WTC11 (cell line): Measurements from ENCODE around the gene RYR3. TPM values are rescaled to one million over a fixed set of nuclear protein-coding genes. Genes with fewer than 3 reads are reported as not detected.

ENCODE experiments used
- ATAC-seq: fragments of 200-7000 bp; cut with Tn5 transposase; 2 replicates; pipeline ENCODE4 v1.10.0; 2021; ENCODE audit warnings: mild to moderate bottlenecking, moderate library complexity
- CTCF ChIA-PET: fragments of 300-600 bp; sonication (Branson Sonifier 250); formaldehyde crosslinking; loops from one replicate; lab custom pipeline; 2021; ENCODE audit warnings: antibody characterized with exemption; lab: Charles Lee
- POLR2A ChIA-PET: fragments of 350-600 bp; sonication (Branson Sonifier 250); formaldehyde crosslinking; loops from one replicate; lab custom pipeline; 2021; ENCODE audit warnings: antibody characterized with exemption; lab: Charles Lee
- DNase-seq: peaks from one replicate; pipeline ENCODE4 v3.0.0; 2021; ENCODE audit warnings: low spot score
- H3K27ac Mint-ChIP-seq: 2 replicates; pipeline ENCODE4 v1.8.0; 2021; ENCODE audit warnings: mixed read lengths
- H3K27me3 Mint-ChIP-seq: 2 replicates; pipeline ENCODE4 v1.8.0; 2021; ENCODE audit warnings: low read depth, mild to moderate bottlenecking, moderate library complexity, mixed read lengths
- H3K36me3 Mint-ChIP-seq: 2 replicates; pipeline ENCODE4 v1.8.0; 2021; ENCODE audit warnings: mixed read lengths
- H3K4me1 Mint-ChIP-seq: 2 replicates; pipeline ENCODE4 v1.8.0; 2022; ENCODE audit warnings: mixed read lengths
- H3K4me3 Mint-ChIP-seq: 2 replicates; pipeline ENCODE4 v1.8.0; 2021; ENCODE audit warnings: mild to moderate bottlenecking, moderate library complexity, mixed read lengths
- H3K9me3 Mint-ChIP-seq: 2 replicates; pipeline ENCODE4 v1.8.0; 2021; ENCODE audit warnings: mixed read lengths
- CREM ChIP-seq: sonication (generic); formaldehyde crosslinking; IDR thresholded peaks from 2 replicates; pipeline ENCODE4 v1.8.1; 2022; ENCODE audit warnings: mild to moderate bottlenecking, missing genetic modification reagents, moderate library complexity
- ETV6 ChIP-seq: sonication (generic); formaldehyde crosslinking; IDR thresholded peaks from 2 replicates; pipeline ENCODE4 v1.8.1; 2022; ENCODE audit warnings: mild to moderate bottlenecking, missing genetic modification reagents
- FOXK1 ChIP-seq: sonication (generic); formaldehyde crosslinking; IDR thresholded peaks from 2 replicates; pipeline ENCODE4 v1.8.0; 2022; ENCODE audit warnings: mild to moderate bottlenecking, moderate library complexity, missing genetic modification reagents
- KAT7 ChIP-seq: sonication (generic); formaldehyde crosslinking; IDR thresholded peaks from 2 replicates; pipeline ENCODE4 v1.8.1; 2023; ENCODE audit warnings: missing genetic modification reagents, mild to moderate bottlenecking, borderline replicate concordance
- NR2C2 ChIP-seq: sonication (generic); formaldehyde crosslinking; IDR thresholded peaks from 2 replicates; pipeline ENCODE4 v1.8.0; 2022; ENCODE audit warnings: mild to moderate bottlenecking, missing genetic modification reagents
- NR3C1 ChIP-seq: sonication (generic); formaldehyde crosslinking; conservative IDR thresholded peaks from 2 replicates; pipeline ENCODE4 v1.8.1; 2023; ENCODE audit warnings: low read depth, mild to moderate bottlenecking, missing genetic modification reagents
- TEAD4 ChIP-seq: sonication (generic); formaldehyde crosslinking; IDR thresholded peaks from 2 replicates; pipeline ENCODE4 v1.8.0; 2022; ENCODE audit warnings: mild to moderate bottlenecking, missing genetic modification reagents
- ZNF416 ChIP-seq: fragments of 250-450 bp; sonication (Bioruptor Pico); IDR thresholded peaks from 2 replicates; pipeline ENCODE4 v1.9.0; 2021; ENCODE audit warnings: mild to moderate bottlenecking, inconsistent platforms
- ZNF423 ChIP-seq: fragments of 250-450 bp; sonication (Bioruptor Pico); IDR thresholded peaks from 2 replicates; pipeline ENCODE4 v2.1.2; 2022; ENCODE audit warnings: mild to moderate bottlenecking, moderate library complexity
- ZNF512 ChIP-seq: sonication (generic); formaldehyde crosslinking; IDR thresholded peaks from 2 replicates; pipeline ENCODE4 v1.8.1; 2022; ENCODE audit warnings: missing genetic modification reagents, borderline replicate concordance
- total RNA-seq: library from RNA; stranded (reverse); gene quantifications from 3 replicates; pipeline ENCODE4 v1.2.3, GENCODE V29; 2021
- TF ChIP-seq, protein P1 (sequence below): sonication (generic); formaldehyde crosslinking; IDR thresholded peaks from 2 replicates; pipeline ENCODE4 v1.8.1; 2023; ENCODE audit warnings: mild to moderate bottlenecking, missing genetic modification reagents
- TF ChIP-seq, protein P2 (sequence below): sonication (generic); formaldehyde crosslinking; IDR thresholded peaks from 2 replicates; pipeline ENCODE4 v1.8.0; 2023; ENCODE audit warnings: mild to moderate bottlenecking, missing genetic modification reagents
- TF ChIP-seq, protein P3 (sequence below): sonication (generic); formaldehyde crosslinking; IDR thresholded peaks from 2 replicates; pipeline ENCODE4 v1.8.0; 2022; ENCODE audit warnings: missing genetic modification reagents
- TF ChIP-seq, protein P4 (sequence below): sonication (generic); formaldehyde crosslinking; IDR thresholded peaks from 2 replicates; pipeline ENCODE4 v1.8.1; 2022; ENCODE audit warnings: mild to moderate bottlenecking, missing genetic modification reagents, moderate library complexity, borderline replicate concordance
- TF ChIP-seq, protein P5 (sequence below): sonication (generic); formaldehyde crosslinking; IDR thresholded peaks from 2 replicates; pipeline ENCODE4 v1.8.1; 2023; ENCODE audit warnings: mild to moderate bottlenecking, moderate library complexity, missing genetic modification reagents

The RYR3 gene
- total RNA-seq, 1 experiment from 2014 or later: 1.4 TPM

DNA sequence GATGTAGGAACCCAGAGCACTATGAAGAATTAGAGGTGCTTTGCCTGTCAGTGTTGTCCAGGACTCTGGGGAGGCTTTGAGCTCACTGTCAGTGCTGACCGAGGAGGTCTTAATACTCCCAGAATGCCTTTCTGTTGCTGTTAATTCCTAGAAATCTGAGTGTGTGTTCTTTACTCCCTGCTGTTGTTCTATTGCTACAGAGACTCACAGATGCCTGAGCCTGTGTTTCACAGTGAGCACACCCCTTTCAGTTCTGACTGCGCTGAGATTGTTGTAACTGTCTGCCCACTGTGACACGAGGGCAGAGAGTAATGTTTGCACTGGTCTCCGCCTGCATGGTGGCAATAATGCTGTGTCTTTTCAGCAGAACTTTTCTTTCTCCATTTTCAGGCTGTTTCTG lies 162.9 kb downstream of the RYR3 start:
- ATAC-seq: no peak
- H3K9me3 Mint-ChIP-seq: peaks cover 27% of the 10 kb centered on the region
- POLR2A ChIA-PET: no interaction called here

DNA sequence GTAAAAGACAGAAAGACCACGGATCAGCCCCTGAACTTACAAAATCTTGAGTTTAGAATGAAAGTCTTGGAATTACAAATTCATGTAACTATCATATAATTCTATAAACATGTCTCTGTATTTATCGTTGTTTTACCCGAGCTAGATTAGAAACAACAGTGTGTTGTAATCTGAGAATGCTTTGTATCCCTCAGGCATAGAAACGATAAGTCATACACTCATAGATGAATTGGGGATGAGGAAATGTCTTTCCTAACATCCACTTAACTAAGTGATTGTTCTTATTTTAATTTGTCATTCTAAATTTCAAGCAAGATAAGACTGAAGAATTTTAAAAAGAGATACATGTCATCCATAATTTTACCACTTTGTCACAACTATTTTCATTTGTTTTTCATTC lies 165.3 kb downstream of the RYR3 start:
- Mint-ChIP-seq H3K36me3 (peaks cover 17% of the 10 kb centered on the region), H3K9me3 (peaks cover 34% of the 10 kb centered on the region), H3K27me3 (peaks cover 9% of the 10 kb centered on the region), H3K4me3 (no peak overlapping the region), H3K4me1 (0 out of 2 replicates have a peak, but pooled peaks cover 3% of the 10 kb centered on the region), H3K27ac (no peak overlapping the region)
- DNase-seq: no peak
- ChIA-PET POLR2A (no interaction called here), CTCF (no interaction called here)
- no peak for ATAC-seq
- TF ChIP-seq NR2C2 (CRISPR knock-in tag): no peak
- TF ChIP-seq, protein P1, sequence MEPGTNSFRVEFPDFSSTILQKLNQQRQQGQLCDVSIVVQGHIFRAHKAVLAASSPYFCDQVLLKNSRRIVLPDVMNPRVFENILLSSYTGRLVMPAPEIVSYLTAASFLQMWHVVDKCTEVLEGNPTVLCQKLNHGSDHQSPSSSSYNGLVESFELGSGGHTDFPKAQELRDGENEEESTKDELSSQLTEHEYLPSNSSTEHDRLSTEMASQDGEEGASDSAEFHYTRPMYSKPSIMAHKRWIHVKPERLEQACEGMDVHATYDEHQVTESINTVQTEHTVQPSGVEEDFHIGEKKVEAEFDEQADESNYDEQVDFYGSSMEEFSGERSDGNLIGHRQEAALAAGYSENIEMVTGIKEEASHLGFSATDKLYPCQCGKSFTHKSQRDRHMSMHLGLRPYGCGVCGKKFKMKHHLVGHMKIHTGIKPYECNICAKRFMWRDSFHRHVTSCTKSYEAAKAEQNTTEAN (CRISPR knock-in tag): no peak
- TF ChIP-seq KAT7 (CRISPR knock-in tag): no peak
- no peak for TF ChIP-seq TEAD4 (CRISPR knock-in tag)
- TF ChIP-seq ZNF512: no peak
- TF ChIP-seq, protein P2, sequence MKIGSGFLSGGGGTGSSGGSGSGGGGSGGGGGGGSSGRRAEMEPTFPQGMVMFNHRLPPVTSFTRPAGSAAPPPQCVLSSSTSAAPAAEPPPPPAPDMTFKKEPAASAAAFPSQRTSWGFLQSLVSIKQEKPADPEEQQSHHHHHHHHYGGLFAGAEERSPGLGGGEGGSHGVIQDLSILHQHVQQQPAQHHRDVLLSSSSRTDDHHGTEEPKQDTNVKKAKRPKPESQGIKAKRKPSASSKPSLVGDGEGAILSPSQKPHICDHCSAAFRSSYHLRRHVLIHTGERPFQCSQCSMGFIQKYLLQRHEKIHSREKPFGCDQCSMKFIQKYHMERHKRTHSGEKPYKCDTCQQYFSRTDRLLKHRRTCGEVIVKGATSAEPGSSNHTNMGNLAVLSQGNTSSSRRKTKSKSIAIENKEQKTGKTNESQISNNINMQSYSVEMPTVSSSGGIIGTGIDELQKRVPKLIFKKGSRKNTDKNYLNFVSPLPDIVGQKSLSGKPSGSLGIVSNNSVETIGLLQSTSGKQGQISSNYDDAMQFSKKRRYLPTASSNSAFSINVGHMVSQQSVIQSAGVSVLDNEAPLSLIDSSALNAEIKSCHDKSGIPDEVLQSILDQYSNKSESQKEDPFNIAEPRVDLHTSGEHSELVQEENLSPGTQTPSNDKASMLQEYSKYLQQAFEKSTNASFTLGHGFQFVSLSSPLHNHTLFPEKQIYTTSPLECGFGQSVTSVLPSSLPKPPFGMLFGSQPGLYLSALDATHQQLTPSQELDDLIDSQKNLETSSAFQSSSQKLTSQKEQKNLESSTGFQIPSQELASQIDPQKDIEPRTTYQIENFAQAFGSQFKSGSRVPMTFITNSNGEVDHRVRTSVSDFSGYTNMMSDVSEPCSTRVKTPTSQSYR (CRISPR knock-in tag): no peak
- TF ChIP-seq ETV6 (CRISPR knock-in tag): no peak

More for the DNA sequence above, 162.9 kb downstream of the RYR3 start:
- TF ChIP-seq, protein P3, sequence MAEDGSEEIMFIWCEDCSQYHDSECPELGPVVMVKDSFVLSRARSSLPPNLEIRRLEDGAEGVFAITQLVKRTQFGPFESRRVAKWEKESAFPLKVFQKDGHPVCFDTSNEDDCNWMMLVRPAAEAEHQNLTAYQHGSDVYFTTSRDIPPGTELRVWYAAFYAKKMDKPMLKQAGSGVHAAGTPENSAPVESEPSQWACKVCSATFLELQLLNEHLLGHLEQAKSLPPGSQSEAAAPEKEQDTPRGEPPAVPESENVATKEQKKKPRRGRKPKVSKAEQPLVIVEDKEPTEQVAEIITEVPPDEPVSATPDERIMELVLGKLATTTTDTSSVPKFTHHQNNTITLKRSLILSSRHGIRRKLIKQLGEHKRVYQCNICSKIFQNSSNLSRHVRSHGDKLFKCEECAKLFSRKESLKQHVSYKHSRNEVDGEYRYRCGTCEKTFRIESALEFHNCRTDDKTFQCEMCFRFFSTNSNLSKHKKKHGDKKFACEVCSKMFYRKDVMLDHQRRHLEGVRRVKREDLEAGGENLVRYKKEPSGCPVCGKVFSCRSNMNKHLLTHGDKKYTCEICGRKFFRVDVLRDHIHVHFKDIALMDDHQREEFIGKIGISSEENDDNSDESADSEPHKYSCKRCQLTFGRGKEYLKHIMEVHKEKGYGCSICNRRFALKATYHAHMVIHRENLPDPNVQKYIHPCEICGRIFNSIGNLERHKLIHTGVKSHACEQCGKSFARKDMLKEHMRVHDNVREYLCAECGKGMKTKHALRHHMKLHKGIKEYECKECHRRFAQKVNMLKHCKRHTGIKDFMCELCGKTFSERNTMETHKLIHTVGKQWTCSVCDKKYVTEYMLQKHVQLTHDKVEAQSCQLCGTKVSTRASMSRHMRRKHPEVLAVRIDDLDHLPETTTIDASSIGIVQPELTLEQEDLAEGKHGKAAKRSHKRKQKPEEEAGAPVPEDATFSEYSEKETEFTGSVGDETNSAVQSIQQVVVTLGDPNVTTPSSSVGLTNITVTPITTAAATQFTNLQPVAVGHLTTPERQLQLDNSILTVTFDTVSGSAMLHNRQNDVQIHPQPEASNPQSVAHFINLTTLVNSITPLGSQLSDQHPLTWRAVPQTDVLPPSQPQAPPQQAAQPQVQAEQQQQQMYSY: no peak
- TF ChIP-seq, protein P4, sequence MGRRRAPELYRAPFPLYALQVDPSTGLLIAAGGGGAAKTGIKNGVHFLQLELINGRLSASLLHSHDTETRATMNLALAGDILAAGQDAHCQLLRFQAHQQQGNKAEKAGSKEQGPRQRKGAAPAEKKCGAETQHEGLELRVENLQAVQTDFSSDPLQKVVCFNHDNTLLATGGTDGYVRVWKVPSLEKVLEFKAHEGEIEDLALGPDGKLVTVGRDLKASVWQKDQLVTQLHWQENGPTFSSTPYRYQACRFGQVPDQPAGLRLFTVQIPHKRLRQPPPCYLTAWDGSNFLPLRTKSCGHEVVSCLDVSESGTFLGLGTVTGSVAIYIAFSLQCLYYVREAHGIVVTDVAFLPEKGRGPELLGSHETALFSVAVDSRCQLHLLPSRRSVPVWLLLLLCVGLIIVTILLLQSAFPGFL (CRISPR knock-in tag): no peak
- TF ChIP-seq CREM (CRISPR knock-in tag) (no peak), ZNF416 (CRISPR knock-in tag) (no peak), FOXK1 (CRISPR knock-in tag) (no peak), NR3C1 (no peak), ZNF423 (CRISPR knock-in tag) (no peak)
- TF ChIP-seq, protein P5, sequence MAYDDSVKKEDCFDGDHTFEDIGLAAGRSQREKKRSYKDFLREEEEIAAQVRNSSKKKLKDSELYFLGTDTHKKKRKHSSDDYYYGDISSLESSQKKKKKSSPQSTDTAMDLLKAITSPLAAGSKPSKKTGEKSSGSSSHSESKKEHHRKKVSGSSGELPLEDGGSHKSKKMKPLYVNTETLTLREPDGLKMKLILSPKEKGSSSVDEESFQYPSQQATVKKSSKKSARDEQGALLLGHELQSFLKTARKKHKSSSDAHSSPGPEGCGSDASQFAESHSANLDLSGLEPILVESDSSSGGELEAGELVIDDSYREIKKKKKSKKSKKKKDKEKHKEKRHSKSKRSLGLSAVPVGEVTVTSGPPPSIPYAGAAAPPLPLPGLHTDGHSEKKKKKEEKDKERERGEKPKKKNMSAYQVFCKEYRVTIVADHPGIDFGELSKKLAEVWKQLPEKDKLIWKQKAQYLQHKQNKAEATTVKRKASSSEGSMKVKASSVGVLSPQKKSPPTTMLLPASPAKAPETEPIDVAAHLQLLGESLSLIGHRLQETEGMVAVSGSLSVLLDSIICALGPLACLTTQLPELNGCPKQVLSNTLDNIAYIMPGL (CRISPR knock-in tag): no peak
- TF ChIP-seq, protein P2 (CRISPR knock-in tag): no peak
- no peak overlapping the region for H3K4me3 Mint-ChIP-seq
- H3K4me1 Mint-ChIP-seq: 0 out of 2 replicates have a peak, but pooled peaks cover 3% of the 10 kb centered on the region
- peaks cover 17% of the 10 kb centered on the region for H3K36me3 Mint-ChIP-seq
- H3K27me3 Mint-ChIP-seq: peaks cover 9% of the 10 kb centered on the region
- H3K27ac Mint-ChIP-seq: no peak overlapping the region
- no peak for DNase-seq
- CTCF ChIA-PET: no interaction called here
